Fibroblast of lung (primary cell): ENCODE results near the gene FSTL4. TPM values are rescaled to one million over a fixed set of nuclear protein-coding genes. Genes with fewer than 3 reads are reported as not detected.

Experiments used
- DNase-seq, 2 donors: peaks; one replicate each; pipeline versions ENCODE4 v3.0.0 to v3.0.0-alpha.2; 2010; ENCODE audit warnings: low read depth in 2 of 2
- H2AFZ ChIP-seq: 2 replicates; pipeline ENCODE4 v1.5.1; 2012; ENCODE audit warnings: low read length, control low read depth, inconsistent platforms
- H3K27ac ChIP-seq: 2 replicates; pipeline ENCODE4 v1.5.1; 2011; ENCODE audit warnings: low read length, control low read depth; ENCODE audit not compliant: insufficient read depth
- H3K27me3 ChIP-seq: 2 replicates; pipeline ENCODE4 v1.5.1; 2011; ENCODE audit warnings: mild to moderate bottlenecking, low read length; ENCODE audit not compliant: control insufficient read depth, insufficient read depth
- H3K36me3 ChIP-seq: 2 replicates; pipeline ENCODE4 v1.5.1; 2011; ENCODE audit warnings: low read length; ENCODE audit not compliant: control insufficient read depth, insufficient read depth
- H3K4me1 ChIP-seq: 2 replicates; pipeline ENCODE4 v1.5.1; 2011; ENCODE audit warnings: low read length; ENCODE audit not compliant: control insufficient read depth, insufficient read depth; ENCODE audit errors: extremely low read depth
- H3K4me2 ChIP-seq: 2 replicates; pipeline ENCODE4 v1.5.1; 2011; ENCODE audit warnings: low read length, control low read depth; ENCODE audit not compliant: insufficient read depth; ENCODE audit errors: extremely low read depth
- H3K4me3 ChIP-seq, 4 experiments: fragments of 200-600 bp in 1 of 4; sonication (generic) in 1 of 4; replicated peaks in 1 of 4; 2 replicates each; pipeline ENCODE4 v1.5.1; 2011 to 2016; ENCODE audit warnings: low read length in 4 of 4, low read depth in 3 of 4, mild to moderate bottlenecking in 3 of 4, control low read depth in 2 of 4, inconsistent platforms in 1 of 4, mixed read lengths in 1 of 4; ENCODE audit not compliant: insufficient read depth in 1 of 4; ENCODE audit errors: control extremely low read depth in 1 of 4
- H3K79me2 ChIP-seq: 2 replicates; pipeline ENCODE4 v1.5.1; 2012; ENCODE audit warnings: mild to moderate bottlenecking, low read length, inconsistent platforms; ENCODE audit not compliant: control insufficient read depth, insufficient read depth
- H3K9ac ChIP-seq: 2 replicates; pipeline ENCODE4 v1.5.1; 2011; ENCODE audit warnings: mild to moderate bottlenecking, low read length, control low read depth; ENCODE audit not compliant: insufficient read depth
- H3K9me3 ChIP-seq: 2 replicates; pipeline ENCODE4 v1.5.1; 2012; ENCODE audit warnings: low read depth, low read length; ENCODE audit not compliant: control insufficient read depth, insufficient read depth
- H4K20me1 ChIP-seq: 2 replicates; pipeline ENCODE4 v1.5.1; 2011; ENCODE audit warnings: low read length; ENCODE audit not compliant: control insufficient read depth, insufficient read depth; ENCODE audit errors: extremely low read depth
- CTCF ChIP-seq, 2 donors: IDR thresholded peaks in 1 of 2; conservative IDR thresholded peaks in 1 of 2; 1 replicate in 1 of 2; 2 replicates in 1 of 2; pipeline ENCODE4 v1.5.1; 2011 to 2012; ENCODE audit warnings: low read length in 2 of 2, control low read depth in 1 of 2, inconsistent platforms in 1 of 2, low read depth in 1 of 2, mild to moderate bottlenecking in 1 of 2
- EZH2 ChIP-seq: IDR thresholded peaks from 2 replicates; pipeline ENCODE4 v1.5.1; 2012; ENCODE audit warnings: low read length, control low read depth, mild to moderate bottlenecking; ENCODE audit errors: missing control alignments
- polyA plus RNA-seq, 2 donors: library from polyadenylated mRNA; depleted of rRNA in 1 of 2; stranded (reverse) in 1 of 2; unstranded in 1 of 2; fragments of >200 nt; gene quantifications; 2 replicates each; pipeline ENCODE4 v1.2.1, GENCODE V29; 2011 to 2012; ENCODE audit warnings: missing spikeins in 1 of 2
- total RNA-seq: library from RNA; depleted of rRNA; stranded (reverse); fragments of >200 nt; gene quantifications from 2 replicates; pipeline ENCODE4 v1.2.1, GENCODE V29; 2014

Gene FSTL4
- total and polyA plus RNA-seq, 2 donors (not counting 1 experiment from before 2014, with no cell fraction given): 0.17 to 0.33 TPM

- peaks cover 18% of the 10 kb centered on the region for H3K27me3 ChIP-seq
- H3K9ac ChIP-seq: no peak overlapping the region
- H3K4me2 ChIP-seq: no peak overlapping the region
- no peak overlapping the region for H3K27ac ChIP-seq
- no peaks in the 10 kb centered on the region for H3K79me2 ChIP-seq
- TF ChIP-seq EZH2 (no peak), CTCF (conservative IDR thresholded peaks at IDR 0.05 in 1 of 2, IDR thresholded peaks at IDR 0.05 in 1 of 2; ENCODE audit: low read depth in 1 of 2, low read length in 2 of 2) (no peak)
- no peak for DNase-seq
- no peaks in the 10 kb centered on the region for H4K20me1 ChIP-seq
- H3K4me3 ChIP-seq: no peak overlapping the region
- H3K9me3 ChIP-seq: no peaks in the 10 kb centered on the region
- no peaks in the 10 kb centered on the region for H3K4me1 ChIP-seq
- H2AFZ ChIP-seq: no peak overlapping the region
- no peaks in the 10 kb centered on the region for H3K36me3 ChIP-seq
Observed at GRCh38 chr5:133257977-133258376, 354.4 kb downstream of the FSTL4 start.

GRCh38 chr5:133256276-133256675, 356.1 kb downstream of the FSTL4 start:
- H2AFZ ChIP-seq: no peak overlapping the region

GRCh38 chr5:133254803-133255202, 357.5 kb downstream of the FSTL4 start:
- Histone ChIP-seq H3K4me1 (no peaks in the 10 kb centered on the region), H3K9ac (no peak overlapping the region), H3K36me3 (no peaks in the 10 kb centered on the region), H3K9me3 (no peaks in the 10 kb centered on the region), H3K79me2 (no peaks in the 10 kb centered on the region), H2AFZ (no peak overlapping the region), H3K27me3 (peaks cover 9% of the 10 kb centered on the region), H4K20me1 (no peaks in the 10 kb centered on the region), H3K4me2 (no peak overlapping the region), H3K27ac (no peak overlapping the region), H3K4me3 (no peak overlapping the region)
- TF ChIP-seq CTCF (conservative IDR thresholded peaks at IDR 0.05 in 1 of 2, IDR thresholded peaks at IDR 0.05 in 1 of 2; ENCODE audit: low read depth in 1 of 2, low read length in 2 of 2) (no peak), EZH2 (no peak)
- DNase-seq: no peak

More at GRCh38 chr5:133256276-133256675, 356.1 kb downstream of the FSTL4 start:
- DNase-seq: no peak
- Histone ChIP-seq H3K4me1 (no peaks in the 10 kb centered on the region), H3K79me2 (no peaks in the 10 kb centered on the region), H3K27ac (no peak overlapping the region), H3K4me3 (no peak overlapping the region), H3K27me3 (peaks cover 14% of the 10 kb centered on the region), H3K36me3 (no peaks in the 10 kb centered on the region), H3K9ac (no peak overlapping the region), H3K9me3 (no peaks in the 10 kb centered on the region), H3K4me2 (no peak overlapping the region), H4K20me1 (no peaks in the 10 kb centered on the region)
- TF ChIP-seq EZH2 (no peak), CTCF (conservative IDR thresholded peaks at IDR 0.05 in 1 of 2, IDR thresholded peaks at IDR 0.05 in 1 of 2; ENCODE audit: low read depth in 1 of 2, low read length in 2 of 2) (no peak)
